Erythroblast (primary cell): Measurements from ENCODE around the gene NFASC.

ENCODE experiments used
- DNase-seq, 2 experiments: peaks; one replicate each; lab custom pipeline; 2025; lab: John Stamatoyannopoulos, UW
- GATA1 ChIP-seq: IDR thresholded peaks from 2 replicates; pipeline ENCODE4 v1.6.1; 2011; ENCODE audit warnings: low read depth, mild to moderate bottlenecking, control low read depth, low read length, moderate library complexity
- POLR2A ChIP-seq: IDR thresholded peaks from 2 replicates; pipeline ENCODE4 v1.6.1; 2011; ENCODE audit warnings: mild to moderate bottlenecking, low read length

NFASC gene

DNA sequence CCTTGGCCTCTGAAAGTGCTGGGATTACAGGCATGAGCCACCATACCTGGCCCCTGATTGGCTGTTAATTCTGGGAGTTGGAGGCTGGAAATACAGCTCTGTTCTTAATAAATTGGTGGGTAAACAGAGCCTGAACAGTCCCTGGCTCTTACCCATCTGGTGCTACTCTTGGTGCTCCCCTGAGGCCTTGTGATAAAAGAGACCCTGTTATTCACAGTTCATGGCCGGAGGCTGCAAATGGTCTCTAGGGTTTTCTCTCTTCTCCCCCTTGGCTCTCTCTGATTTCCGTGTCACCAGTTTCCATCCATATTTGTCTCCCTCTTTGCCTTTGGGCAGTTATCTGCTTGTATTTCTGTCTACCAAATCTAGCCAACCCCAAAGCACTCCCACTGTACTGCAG lies 17.2 kb downstream of the NFASC start:
- TF ChIP-seq GATA1 (no peak), POLR2A (no peak)
- DNase-seq: no peak

DNA sequence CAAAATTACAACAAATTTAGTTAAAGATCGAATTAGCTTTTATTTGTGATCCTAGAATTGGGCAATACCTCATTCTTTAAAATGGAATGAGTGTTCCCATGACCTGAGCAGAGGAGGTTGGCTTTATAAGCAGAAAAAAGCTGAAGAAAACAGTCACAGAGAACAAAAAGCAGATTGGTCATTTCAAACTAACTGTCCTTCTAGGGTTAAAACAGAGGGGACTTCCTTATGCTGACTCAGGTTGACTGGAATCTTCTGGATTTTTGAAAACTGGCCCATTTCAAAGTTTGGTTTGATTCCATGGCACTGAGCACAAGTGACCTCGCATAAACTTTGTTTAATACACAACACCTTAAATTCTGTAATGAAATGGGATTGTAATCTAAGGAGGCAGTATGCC lies 17.6 kb downstream of the NFASC start:
- TF ChIP-seq POLR2A: no peak
- no peak for TF ChIP-seq GATA1
- DNase-seq: no peak

DNA sequence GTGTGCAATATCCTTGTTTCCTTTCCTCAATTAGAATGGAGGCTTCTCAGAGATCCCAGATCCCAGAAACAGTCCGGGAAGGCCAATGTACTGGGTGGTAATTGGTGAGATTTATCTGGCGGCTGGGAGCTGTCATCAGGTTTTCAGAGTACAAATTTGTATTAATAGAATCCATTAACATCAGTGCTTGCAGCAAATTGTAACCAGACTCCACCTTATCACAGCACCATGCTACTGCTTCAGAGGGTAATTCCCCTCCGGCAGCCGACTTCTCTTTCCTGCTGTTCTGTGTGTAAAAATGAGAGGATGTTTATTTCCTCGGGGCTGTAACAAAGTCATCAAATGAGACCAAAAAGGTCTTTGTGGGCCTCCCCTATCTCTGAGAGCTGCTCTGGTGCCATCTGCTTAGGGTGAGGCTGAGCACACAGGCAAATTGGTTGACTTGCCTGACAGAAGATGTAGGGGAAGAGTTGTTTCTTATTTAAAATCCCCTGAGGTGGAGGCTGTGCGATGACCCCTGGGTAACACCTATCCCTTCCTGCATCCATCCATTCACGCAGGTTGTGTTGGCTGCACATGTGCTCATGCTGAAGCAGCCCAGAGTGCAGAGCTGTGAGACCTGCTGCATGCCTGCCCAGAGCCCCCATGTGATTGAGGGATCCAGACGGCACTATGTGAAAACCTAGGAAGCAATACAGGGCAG lies 19.2 kb downstream of the NFASC start:
- DNase-seq: no peak
- TF ChIP-seq GATA1 (no peak), POLR2A (no peak)

DNA sequence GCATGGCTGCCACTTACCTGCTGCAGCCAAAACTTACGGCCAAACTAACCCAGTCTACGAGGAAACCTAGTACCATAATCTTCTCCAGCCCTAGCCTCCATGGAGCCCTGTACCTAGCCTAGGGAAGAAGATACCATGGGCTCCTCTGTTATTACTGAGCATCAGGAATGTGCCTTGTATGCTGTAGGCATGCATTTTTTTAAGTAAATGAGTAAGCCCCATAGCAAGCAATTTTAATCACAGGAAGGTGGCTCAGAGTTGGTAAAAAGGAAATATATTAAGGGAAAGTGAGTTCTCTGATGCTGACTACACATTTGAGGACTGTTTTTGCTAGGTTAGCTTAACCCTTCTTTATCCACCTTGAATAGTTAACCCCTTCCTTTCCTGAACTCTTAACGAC lies 21.2 kb downstream of the NFASC start:
- no peak for TF ChIP-seq POLR2A
- no peak for TF ChIP-seq GATA1
- no peak for DNase-seq

DNA sequence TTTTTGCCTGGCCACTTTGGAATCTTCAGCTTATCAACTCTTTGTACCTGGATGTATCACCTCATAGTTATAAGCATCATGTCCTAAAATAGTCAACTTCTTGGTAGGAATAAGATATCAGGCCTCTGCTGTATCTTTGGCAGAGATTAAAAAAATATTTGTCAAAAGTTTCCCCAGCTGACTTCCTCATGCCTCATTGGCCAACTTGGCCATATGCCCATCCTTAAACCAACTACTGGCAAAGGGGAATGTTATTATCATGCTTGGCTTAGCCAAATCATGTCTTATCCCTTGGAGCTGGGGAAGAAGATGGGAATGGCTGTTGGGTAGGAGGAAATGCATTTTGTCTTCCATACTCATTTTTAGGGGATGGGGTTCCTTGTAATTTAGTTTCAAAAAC lies 23.4 kb downstream of the NFASC start:
- no peak for DNase-seq
- TF ChIP-seq POLR2A: no peak
- TF ChIP-seq GATA1: no peak

DNA sequence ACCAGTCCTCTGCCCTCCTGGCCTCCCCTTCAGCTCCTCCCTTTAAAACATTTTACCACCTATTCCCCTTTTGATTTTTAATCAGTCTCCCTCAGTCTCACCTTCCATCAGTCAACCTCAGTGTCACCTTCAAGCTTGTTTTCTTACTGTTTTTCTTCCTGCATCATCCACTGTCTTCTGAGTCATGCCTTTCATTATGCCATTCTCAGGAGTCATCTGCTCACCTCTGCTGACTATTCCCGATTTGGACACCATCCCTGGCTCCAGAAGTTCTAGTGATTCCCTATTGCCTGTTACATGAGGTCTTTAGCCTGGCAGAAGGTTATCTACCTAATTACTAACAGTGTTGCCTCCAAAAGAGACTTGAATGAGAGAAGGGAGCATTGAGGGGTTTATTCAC lies 23.9 kb downstream of the NFASC start:
- TF ChIP-seq GATA1 (no peak), POLR2A (no peak)
- DNase-seq: no peak

DNA sequence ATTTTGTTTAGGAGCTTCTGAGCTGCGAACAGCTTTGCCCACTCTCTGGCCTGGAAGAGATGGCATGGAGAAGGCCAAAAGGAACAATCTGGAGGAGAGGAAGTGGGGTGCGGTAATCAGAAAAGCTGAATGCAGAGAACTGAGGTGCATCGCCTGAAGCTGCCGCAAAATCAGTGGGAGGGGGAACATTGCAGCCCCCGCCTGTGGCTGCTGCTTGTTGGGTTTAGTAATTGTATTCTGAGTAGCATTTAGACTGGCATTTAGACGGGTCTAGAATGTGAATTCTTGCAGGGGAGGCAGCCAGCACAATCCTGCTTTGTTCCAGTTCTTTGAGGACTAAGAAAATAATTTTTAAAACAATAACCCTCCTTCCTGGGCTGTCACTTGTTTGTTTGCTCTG lies 25.4 kb downstream of the NFASC start:
- no peak for TF ChIP-seq POLR2A
- no peak for TF ChIP-seq GATA1
- DNase-seq: no peak

DNA sequence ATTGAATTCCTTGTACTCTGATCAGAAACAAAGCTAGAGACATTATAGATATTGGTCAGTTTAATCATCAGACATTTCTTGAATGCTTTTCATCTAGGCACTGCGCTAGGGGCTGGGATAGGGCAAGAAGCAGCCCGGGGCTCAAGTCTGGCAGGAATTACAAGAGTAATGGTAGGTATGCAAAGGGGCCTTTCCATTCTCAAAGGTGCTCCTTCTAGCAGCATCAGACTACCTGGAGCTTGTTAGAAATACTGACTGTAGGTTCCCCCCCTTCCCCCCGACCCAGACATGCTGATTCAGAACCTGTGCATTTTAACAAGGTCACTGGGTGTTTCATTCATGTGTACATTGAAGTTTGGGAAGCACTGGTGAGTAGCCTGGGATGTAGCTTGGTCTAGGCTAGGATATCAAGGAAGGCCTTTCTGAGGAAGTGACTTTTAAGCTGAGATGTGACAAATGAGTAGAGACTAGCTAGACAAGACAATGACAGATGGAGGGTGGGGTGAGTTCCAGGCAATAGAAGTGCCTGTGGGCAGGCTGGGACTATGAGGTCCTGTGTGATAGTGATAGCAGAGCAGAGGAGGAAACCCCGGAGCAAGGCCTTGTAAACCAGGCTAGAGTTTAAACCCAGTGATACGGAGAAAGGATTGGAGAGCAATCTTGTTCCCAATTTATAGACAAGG lies 26.3 kb downstream of the NFASC start:
- DNase-seq: no peak
- no peak for TF ChIP-seq GATA1
- TF ChIP-seq POLR2A: no peak

DNA sequence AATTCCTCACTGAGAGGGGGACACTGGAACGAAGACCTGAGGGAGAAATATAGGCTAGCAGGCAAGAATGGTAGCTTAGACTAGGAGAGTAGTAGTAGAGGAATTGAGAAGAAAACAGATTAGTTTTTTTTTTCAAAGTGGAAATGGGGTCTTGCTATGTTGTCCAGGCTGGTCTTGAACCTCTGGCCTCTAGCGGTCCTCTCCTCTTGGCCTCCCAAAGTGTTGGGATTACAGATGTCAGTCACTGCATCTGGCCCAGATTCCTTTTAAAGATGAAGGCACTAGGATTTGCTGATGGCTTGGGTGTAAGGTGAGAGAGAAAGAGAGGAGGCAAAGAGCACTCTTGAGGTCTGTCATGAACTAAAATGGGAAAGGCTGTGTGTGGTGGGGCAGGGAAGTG lies 30.1 kb downstream of the NFASC start:
- no peak for DNase-seq
- no peak for TF ChIP-seq GATA1
- TF ChIP-seq POLR2A: no peak

DNA sequence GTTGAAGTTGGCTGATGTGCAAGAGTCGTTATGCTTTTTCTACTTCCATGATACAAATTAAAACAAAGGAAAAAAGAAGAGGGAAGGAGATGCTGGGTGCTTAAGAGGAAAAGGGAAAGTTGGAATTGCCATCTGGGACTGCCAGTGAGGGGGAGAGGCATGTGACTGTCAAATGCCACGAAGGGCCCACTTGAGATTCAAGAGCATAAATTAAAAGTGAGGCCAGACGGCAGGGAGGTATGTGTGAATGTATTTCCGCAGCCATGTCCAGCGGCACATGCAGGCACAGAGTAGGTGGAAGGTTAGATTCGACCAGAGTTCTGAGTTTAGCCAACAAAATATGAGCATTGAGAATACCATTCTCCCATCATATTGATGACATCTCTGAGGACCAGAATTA lies 32.0 kb downstream of the NFASC start:
- DNase-seq: no peak
- TF ChIP-seq POLR2A (no peak), GATA1 (no peak)

DNA sequence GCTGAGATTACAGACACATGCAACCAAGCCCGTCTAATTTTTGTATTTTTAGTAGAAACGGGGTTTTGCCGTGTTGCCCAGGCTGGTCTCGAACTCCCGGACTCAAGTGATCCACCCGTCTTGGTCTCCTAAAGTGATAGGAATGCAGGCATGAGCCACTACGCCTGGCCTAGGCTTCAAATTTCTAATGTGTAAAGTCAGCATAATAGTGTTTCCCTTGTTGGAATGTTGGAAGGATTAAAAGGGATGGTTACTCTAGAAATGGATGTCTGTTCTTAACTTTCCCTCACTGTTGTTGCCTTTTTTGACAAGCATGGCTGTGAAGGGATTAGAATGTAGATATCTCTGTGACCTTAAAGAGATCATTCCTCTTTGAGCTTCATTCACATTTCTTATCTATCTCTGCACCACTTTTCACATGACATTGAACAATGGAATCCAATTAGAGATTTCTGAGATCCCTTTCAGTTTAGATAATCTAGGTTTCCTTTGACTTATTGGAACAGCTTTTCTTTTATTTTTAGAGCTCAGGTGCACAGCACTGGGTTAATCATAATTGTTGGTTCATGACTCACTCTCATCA lies 33.7 kb downstream of the NFASC start:
- TF ChIP-seq POLR2A (no peak), GATA1 (no peak)

DNA sequence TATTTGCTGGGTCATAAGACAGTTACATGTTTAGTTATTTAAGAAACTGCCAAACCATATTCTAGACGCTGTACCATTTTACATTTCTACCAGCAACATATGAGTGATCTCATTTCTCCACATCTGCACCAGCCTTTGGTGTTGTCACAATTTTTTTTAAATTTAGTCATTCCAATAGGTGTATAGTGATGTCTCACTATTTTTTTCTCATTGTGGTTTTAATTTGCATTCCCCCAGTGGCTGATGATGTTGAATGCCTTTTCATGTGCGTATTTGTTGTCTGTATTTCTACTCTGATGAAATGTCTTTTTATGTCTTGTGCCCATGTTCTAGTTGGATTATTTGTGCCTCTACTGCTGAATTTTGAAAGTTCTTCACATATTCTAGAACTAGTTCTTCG lies 38.4 kb downstream of the NFASC start:
- TF ChIP-seq GATA1: no peak
- no peak for TF ChIP-seq POLR2A
- no peak for DNase-seq

More for the DNA sequence above, 33.7 kb downstream of the NFASC start:
- DNase-seq: no peak

DNA sequence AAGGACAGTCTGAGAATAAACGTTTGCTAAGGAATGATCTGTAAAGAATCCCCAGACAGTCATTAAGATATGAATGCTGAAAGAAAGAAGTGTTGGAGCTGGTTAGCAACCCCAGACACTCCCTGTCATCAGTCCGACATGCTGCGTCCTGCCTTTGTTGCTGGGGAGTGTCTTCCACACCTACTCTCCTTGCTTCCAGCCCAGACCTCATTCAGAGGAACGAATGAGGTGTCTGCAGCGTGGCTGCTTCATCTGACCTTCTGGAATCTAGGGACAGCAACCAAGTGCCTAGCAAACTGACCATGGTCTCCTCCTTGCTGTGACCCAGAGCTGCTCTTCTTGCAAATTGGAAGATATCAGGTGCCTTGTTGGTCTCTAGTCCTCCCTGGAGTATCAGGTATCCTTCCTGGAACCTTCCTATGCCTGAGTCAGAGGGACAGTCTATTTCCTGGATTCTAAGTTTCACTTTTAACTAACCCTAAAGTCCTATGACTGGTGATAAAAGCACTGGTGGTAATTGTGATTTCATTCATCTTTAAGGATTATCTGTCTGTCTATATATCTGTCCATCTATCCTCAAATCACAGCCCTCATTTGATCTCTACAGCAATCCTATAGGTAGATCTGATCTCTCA lies 45.3 kb downstream of the NFASC start:
- TF ChIP-seq POLR2A (no peak), GATA1 (no peak)
- DNase-seq: no peak

DNA sequence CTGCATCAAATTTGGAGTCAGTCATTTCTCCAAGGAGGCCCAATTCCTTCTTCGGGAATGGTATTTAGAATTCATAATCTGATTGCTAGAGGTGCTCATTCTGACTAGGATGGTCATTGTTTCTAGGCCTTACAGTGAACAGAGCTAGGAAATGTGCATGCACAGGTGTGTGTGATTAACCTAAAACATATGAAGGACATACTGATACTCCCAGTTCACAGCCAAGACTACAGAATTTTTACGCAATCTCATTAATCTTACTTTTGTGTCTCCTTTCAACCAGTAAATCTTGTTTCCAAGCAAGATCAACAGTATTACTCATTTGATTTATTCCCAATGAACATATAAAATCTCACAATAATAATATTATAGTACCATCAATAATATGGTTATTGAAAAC lies 47.1 kb downstream of the NFASC start:
- DNase-seq: no peak
- TF ChIP-seq POLR2A (no peak), GATA1 (no peak)

DNA sequence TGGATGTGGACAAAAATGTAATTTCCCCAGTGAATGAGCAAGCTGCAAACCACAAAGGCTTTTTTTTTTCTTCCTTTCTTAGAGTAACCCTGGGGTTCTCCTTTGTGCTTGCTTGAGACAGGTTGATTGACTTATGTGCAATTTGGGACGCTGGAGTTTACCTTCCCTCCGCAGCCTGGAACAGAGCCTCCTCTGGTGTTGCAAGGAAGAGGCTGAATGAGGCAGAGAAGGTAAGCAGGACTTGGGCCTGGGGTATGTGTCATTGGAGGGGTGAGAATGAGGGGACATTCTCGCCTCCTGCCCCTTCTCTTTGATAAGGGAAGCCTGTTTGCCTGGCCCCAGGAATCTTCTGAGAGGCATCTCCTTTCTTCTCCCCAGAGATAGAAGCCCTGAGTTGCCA lies 49.8 kb downstream of the NFASC start:
- DNase-seq: no peak
- no peak for TF ChIP-seq GATA1
- no peak for TF ChIP-seq POLR2A
